HG02759 (cell line): ENCODE measurements around the gene RNF114.
"Not testable (repeated sequence)": the region's sequence is repeated elsewhere in the genome, so short reads cannot be mapped to it uniquely, and the experiment has no call there.

ENCODE experiments used
- ATAC-seq: cut with Tn5 transposase; IDR thresholded peaks from one replicate; pipeline ENCODE4 v1.9.1; 2021; ENCODE audit warnings: mild to moderate bottlenecking, moderate library complexity; ENCODE audit not compliant: unreplicated experiment

The RNF114 gene

GRCh38 chr20:49961413-49961812 is 25.2 kb downstream of the RNF114 start:
- no peak for ATAC-seq

GRCh38 chr20:49964964-49965780 is 29.0 kb downstream of the RNF114 start:
- ATAC-seq, result no peak

- ATAC-seq, result no peak
Measured at GRCh38 chr20:49965781-49966305, 29.6 kb downstream of the RNF114 start.

- ATAC-seq, result no peak
Measured at GRCh38 chr20:49966861-49967260, 30.7 kb downstream of the RNF114 start.

- ATAC-seq, result no peak
Measured at GRCh38 chr20:49969234-49969633, 33.0 kb downstream of the RNF114 start.

GRCh38 chr20:49969946-49970345 is 33.7 kb downstream of the RNF114 start:
- no peak for ATAC-seq

GRCh38 chr20:49970498-49970897 is 34.3 kb downstream of the RNF114 start:
- no peak for ATAC-seq

GRCh38 chr20:49973981-49974380 is 37.8 kb downstream of the RNF114 start:
- no peak for ATAC-seq

GRCh38 chr20:49976542-49976941 is 40.3 kb downstream of the RNF114 start:
- no peak for ATAC-seq

- not testable (repeated sequence) for ATAC-seq
Measured at GRCh38 chr20:49977740-49978139, 41.5 kb downstream of the RNF114 start.

- ATAC-seq, result no peak
Measured at GRCh38 chr20:49978685-49979029, 42.5 kb downstream of the RNF114 start.

- ATAC-seq, result no peak
Measured at GRCh38 chr20:49979030-49979832, 43.0 kb downstream of the RNF114 start.

GRCh38 chr20:49980140-49981008 is 44.2 kb downstream of the RNF114 start:
- no peak for ATAC-seq

GRCh38 chr20:49981218-49982071 is 45.2 kb downstream of the RNF114 start:
- no peak for ATAC-seq

- ATAC-seq, result no peak
Measured at GRCh38 chr20:49982072-49982345, 45.8 kb downstream of the RNF114 start.

- peak; percentile 87 for ATAC-seq
Measured at GRCh38 chr20:49982346-49983122, 46.3 kb downstream of the RNF114 start, which contains the start of gene SNAI1. SNAI1 (plus strand) TSS chr20:49982980; CDS start chr20:49983060, 80 bp downstream.

GRCh38 chr20:49983123-49983847 is 47.1 kb downstream of the RNF114 start:
- ATAC-seq, result no peak

- no peak for ATAC-seq
Measured at GRCh38 chr20:49983848-49984408, 47.7 kb downstream of the RNF114 start.
